Stimulated activated CD8-positive, alpha-beta memory T cell treated with anti-CD3 and anti-CD28 coated beads, Interleukin-7, amount 100 ng/mL, for 24 hours (primary cell): ENCODE results near the gene PHTF2.

Experiments used
- DNase-seq: peaks from one replicate; pipeline ENCODE4 v3.0.0-alpha.2; 2020; ENCODE audit warnings: low read depth

The PHTF2 gene

GRCh38 chr7:77933394-77933793 is 134.8 kb downstream of the PHTF2 start:
- no peak for DNase-seq

DNA sequence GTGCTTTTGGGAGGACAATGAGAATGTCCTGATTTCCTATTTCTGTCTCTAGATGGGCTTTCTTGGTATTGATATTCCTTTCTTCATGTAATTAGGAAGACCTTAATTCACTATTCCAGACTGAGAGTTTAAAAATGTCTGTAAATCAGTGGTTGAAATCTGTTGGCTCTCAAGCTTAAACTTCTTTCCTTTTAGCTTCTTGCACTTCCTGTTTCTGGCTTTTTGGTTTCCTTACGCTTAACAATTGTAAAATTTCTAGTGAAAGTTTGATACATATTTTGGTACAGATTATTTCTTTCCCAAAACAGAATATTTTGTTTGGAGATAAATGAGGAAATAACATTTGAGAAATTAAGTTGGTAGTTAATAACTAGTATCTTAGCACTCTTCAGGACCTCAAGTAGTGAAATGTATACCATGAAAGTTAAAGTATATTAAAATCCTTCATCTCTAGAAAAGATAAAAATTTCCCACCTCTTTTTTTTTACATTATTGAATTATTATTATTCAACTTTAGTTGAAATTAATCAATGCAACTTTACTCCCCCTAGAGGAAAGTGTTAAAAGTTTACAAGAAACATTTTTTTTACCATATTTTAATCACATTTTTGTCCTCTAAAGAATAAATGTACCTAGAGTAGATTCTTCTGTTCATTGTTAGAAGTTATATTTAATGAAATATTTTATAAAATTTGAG is 137.2 kb downstream of the PHTF2 start:
- DNase-seq = no peak

- no peak for DNase-seq
These were observed 142.1 kb downstream of the PHTF2 start for GRCh38 chr7:77940647-77941046.

DNA sequence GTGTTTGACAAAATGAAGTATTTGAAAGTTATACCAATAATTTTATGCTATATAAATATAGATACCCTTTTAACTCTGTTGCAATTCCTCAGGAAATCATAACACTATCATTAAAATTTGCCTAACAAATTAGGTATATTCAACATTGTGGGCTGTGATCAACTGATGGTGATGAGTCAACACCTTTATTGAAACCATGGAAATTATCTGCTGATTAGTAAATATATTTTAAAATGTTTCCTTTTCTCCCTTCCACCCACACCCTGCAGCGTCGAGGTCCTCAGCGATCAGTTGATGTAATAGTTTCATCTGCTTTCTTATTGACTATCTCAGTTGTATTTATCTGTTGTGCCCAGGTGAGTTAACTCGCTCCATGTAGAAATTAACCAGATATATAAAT is 143.9 kb downstream of the PHTF2 start:
- DNase-seq = no peak

- no peak for DNase-seq
These were observed 145.9 kb downstream of the PHTF2 start for GRCh38 chr7:77944183-77945182.

GRCh38 chr7:77950548-77950947 is 152.0 kb downstream of the PHTF2 start:
- DNase-seq = no peak

DNA sequence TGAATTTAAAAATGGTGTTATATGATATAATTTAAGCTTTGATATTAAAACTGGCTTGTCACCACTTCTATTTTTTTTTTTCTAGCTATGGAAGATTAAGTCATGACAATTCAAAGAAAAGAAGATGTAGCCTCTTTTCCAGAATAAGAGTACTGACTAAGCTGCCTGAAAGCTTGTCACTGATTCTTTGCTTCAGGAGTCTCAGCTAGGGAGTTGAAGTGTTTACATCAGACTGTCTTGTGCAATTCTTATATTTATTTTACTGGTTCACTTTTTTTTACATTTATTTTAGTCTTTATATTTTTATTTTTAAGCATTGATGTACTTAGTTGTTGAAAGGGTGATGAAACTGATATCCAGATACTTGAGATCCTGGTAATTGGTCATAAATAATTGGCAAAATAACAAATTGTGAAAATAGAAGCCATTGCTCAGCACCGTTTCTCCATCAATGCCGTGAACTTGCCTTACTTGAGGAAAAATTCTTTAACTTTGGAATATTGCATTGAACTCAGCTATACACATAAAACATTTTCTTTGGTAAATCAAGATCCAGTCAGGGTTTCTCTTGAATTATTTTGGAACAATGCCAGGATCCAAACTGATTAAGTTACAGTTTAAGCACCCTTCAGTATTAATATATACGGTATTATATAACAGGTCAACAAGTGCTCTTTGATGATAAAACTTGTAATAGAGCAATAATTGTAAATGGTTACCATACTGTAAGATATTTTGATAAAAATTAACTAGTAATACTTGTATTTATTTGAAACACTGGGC is 156.4 kb downstream of the PHTF2 start:
- no peak for DNase-seq

DNA sequence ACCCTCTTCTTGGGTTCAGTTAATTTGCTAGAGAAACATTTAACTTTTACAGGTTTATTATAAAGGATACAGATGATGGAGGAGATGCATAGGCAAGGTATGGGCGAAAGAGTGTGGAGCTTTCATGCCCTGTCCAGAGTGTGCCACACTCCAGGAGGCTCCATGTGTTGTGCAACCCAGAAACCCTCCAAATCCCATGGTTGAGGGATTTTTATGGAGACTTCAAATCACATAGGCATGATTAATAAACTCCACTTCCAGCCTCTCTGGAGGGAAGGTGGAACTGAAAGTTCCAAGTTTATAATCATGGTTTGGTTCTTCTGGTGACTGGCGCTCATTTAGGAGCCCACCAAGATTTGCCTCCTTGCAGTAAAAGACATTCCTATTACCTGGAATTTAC is 159.9 kb downstream of the PHTF2 start:
- no peak for DNase-seq

DNA sequence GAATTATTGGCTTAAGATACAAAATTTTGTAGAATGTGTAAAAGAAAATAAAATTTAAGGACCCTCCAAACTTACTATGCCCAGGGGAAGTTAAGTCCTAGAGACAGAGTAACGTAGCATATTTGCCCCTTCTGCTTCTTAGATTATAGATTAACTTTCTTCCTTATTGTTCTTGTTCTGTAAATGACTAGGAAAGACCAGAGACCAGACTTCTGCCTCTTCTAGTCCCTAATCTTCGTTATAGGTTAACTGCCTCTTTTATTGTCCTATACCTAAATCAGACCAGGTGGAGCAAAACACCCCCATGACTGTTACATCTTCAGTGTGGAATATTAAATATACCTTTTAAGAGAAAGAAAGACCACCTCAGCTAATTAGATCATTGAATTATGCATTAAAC is 160.5 kb downstream of the PHTF2 start:
- DNase-seq = no peak

DNA sequence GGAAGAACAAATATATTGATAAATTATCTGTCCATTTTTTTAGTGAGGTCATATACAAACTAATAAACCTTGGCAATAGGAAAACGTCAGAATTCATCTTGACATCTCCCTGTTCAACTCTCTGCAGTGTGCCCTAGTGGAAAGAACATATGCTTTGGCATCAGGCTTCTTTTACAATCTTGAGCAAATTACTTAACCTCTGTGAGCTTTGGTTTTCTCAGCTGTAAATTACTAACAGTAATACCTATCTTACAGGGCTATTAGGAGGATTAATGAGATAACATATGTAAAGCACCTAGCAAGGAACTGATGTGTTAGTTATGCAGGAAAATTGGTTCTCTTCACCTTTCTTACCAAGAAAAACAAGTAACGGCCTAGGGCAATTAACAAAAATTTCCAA is 161.8 kb downstream of the PHTF2 start:
- DNase-seq = no peak

GRCh38 chr7:77967429-77967828 is 168.9 kb downstream of the PHTF2 start:
- no peak for DNase-seq

DNA sequence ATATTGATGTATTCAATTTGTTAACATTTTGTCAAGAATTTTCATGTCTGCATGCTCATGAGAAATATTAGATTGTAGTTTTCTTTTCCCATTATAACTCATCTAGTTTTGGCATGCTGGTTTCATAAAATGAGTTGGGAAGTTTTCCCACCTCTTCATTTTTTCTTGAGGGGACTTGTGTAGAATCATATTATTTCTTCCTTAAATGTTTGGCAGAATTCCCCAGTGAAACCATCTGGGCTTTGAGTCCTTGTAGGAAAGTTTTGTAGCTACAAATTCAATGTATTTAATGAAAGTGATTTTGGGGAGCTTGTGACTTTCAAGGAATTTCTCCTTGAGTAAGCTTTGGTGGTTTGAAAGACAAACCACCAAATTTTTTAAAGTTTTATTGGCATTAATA is 173.2 kb downstream of the PHTF2 start:
- no peak for DNase-seq

DNA sequence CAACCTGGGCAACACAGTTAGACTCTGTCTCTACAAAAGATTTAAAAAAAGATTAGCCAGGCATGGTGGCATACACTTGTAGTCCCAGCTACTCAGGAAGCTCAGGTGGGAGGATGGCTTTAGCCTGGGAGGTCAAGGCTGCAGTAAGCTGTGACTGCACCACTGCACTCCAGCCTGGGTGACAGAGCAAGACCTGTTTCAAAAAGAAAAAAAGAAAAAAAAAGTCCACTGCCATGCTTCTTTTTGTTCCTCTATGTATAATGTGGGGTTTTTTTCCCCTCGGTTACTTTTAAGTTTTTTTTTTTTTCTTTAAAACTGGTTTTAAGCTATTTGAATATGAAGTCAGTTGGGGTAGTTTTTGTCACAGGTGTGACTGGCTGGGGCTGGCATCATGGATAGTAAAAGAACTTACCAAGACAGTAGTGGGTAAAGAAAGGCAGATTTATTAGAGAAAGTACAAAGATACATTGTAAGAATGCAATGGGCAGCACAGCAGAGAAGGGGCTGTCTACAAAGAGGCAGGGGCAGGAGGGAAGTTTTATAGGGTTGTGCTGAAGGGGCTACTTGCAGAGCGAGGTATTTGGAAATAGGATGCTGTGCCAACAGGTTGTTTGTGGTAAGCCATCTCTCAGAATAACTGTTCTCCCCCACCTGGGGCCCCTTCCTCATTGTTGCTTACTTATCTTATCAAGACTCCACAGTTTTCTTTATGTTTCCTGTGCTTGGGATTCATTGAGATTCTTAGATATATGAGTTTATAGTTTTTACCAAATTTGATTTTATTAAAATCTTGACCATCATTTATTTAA is 177.3 kb downstream of the PHTF2 start:
- no peak for DNase-seq

DNA sequence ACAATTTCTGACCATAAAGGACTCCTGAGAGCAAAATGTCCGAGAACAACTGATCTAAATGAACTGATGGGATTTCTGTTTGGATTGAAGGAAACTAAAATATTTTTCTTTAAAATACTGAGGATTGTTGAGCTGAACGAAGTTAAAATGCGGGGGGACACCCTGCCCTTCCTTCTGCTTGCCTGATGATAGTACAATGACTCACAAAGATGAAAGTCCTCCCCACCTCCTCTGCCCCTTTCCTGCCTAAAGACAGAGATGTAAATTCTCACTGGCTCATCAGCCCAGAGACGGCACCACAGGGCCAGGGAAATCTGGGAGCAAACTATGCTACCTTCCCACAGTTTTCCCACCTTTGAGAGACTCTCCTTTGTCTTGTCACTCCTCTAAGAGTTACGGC is 180.6 kb downstream of the PHTF2 start:
- no peak for DNase-seq

GRCh38 chr7:77980087-77980713 is 181.6 kb downstream of the PHTF2 start:
- no peak for DNase-seq

DNA sequence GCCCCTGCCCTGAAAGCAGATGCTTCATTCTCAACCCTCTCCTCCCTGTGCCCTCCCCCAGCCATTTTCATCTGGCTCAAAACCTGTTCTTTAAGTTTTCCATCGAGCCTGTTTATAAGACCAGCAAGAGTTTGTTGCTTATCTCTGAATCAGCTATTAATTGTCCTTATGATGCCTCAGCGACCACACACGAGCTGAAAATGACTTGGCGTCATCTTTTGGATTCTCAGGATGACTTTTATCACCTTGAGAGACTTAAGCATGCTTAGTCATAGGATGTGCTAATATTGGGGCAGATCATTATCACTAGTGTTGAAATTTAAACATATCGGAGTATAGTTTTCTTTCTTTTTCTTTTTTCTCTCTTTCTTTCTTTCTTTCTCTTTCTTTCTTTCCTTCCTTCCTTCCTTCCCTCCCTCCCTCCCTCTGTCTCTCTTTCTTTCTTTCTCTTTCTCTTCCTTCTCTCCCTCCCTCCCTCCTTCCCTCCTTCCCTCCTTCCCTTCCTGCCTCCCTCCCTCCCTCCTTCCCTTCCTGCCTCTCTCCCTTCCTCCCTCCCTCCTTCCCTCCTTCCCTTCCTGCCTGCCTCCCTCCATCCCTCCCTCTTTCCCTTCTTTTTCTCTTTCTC is 184.5 kb downstream of the PHTF2 start:
- no peak for DNase-seq

- DNase-seq = no peak
These were observed 185.4 kb downstream of the PHTF2 start for GRCh38 chr7:77983973-77984372.

DNA sequence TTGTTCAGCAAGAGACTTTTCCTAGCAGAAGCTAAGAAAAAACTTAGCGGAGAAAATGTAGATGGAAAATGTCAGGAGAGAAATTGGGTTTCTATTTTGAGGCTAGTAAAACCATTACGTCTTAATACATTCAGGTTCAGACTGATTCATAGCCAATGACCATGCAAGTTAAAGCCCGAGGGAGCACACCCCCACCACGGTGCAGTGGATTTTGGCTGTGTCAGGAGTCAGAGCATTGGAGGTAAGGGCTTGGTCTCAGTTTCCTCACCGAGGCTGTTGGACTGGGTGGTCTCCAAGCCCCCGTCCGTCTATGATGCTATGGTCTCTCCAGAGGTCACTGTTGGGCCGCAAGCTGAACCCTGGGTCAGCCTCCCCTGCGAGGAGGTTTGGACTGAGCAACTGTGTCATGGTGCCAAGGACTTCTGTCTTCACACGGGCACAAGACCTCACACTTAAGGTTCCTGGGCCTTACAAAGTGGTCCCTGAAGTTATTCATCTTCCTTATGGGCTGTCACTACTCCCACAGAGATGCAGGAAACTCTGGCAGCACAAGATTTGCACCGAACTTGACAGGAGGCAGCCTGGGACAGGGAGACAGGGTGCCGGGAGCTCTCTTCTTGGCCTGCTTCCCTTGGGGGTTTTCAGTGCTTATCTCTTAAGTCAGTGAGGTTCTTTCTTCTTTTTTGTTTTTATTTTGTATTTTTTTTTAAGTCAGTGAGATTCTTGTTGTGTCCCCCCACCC is 186.8 kb downstream of the PHTF2 start:
- no peak for DNase-seq

DNA sequence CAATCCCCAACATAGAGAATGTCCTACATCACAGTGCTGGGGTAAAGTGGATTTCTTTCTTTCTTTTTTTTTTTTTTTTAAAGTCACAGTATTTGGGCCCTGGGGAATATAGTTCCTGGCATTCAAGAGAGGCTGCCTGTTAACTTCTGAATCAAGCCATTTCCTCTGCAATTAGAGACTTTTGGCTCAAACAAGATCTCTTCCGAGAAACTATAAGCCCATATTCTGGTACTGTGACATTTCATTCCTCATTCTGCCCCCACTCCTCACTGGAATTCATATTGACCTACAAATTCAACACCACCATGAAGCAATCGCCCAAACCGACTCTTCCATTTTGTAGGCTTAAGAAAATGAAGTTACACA is 187.4 kb downstream of the PHTF2 start:
- no peak for DNase-seq

GRCh38 chr7:77989981-77990566 is 191.5 kb downstream of the PHTF2 start:
- DNase-seq = no peak
